K562 (cell line): Measurements from ENCODE around the gene CMTM1. TPM values are rescaled to one million over a fixed set of nuclear protein-coding genes. Genes with fewer than 3 reads are reported as not detected.

Experiments
- ATAC-seq: fragments of 200-7000 bp; cut with Tn5 transposase; 3 replicates; pipeline ENCODE4 v1.9.1; 2020; ENCODE audit warnings: moderate library complexity
- BruUV-seq: library from RNA; stranded (reverse); fragments of 400-500 nt; replicated peaks from 2 replicates; lab custom pipeline; 2021; lab: Mats Ljungman, UMichigan
- CTCF ChIA-PET: fragments of 300-600 bp; formaldehyde crosslinking; extraction: SDS; loops from one replicate; lab custom pipeline; 2021; ENCODE audit warnings: low intra/inter-chr PET ratio; lab: Yijun Ruan, JAX
- POLR2A ChIA-PET: fragments of 300-600, 350-650 bp; sonication (Branson Sonifier 250); formaldehyde crosslinking; extraction: SDS; loops from one replicate; lab custom pipeline; 2021; ENCODE audit warnings: antibody characterized with exemption, inconsistent platforms; lab: Yijun Ruan, JAX
- DNase-seq, 4 experiments: peaks; one replicate each; pipeline versions ENCODE4 v3.0.0 to v3.0.0-alpha.2; 2011 to 2018; ENCODE audit warnings: low spot score in 3 of 4, mixed read lengths in 3 of 4; ENCODE audit errors: extremely low read depth in 1 of 4
- FAIRE-seq: peaks from 2 replicates; lab custom pipeline; 2011; peaks lifted over from hg19 to GRCh38; lab: Jason Lieb, UNC
- H2AFZ ChIP-seq: 2 replicates; pipeline ENCODE4 v1.6.0; 2011; ENCODE audit warnings: low read depth, low read length, control low read depth, inconsistent platforms
- H3K27ac ChIP-seq: fragments of 200-600 bp; 3 replicates; pipeline ENCODE4 v1.8.0; 2011; ENCODE audit warnings: low read depth, mild to moderate bottlenecking, control low read depth, inconsistent platforms, low read length, moderate library complexity, mixed read lengths; ENCODE audit errors: extremely low read depth
- H3K27me3 ChIP-seq, 2 experiments: fragments of 300-600 bp in 1 of 2; 2 replicates in 1 of 2; 3 replicates in 1 of 2; pipeline versions ENCODE4 v1.6.0 to v1.8.0; 2011; ENCODE audit warnings: inconsistent platforms in 2 of 2, low read length in 2 of 2, mild to moderate bottlenecking in 1 of 2, mixed read lengths in 1 of 2, moderate library complexity in 1 of 2; ENCODE audit not compliant: control insufficient read depth in 2 of 2, insufficient read depth in 2 of 2
- H3K36me3 ChIP-seq: fragments of 300-600 bp; 3 replicates; pipeline ENCODE4 v1.8.0; 2011; ENCODE audit warnings: mild to moderate bottlenecking, low read length, inconsistent platforms; ENCODE audit not compliant: control insufficient read depth, insufficient read depth
- H3K4me1 ChIP-seq, 2 experiments: fragments of 200-600 bp in 1 of 2; replicated peaks in 1 of 2; 2 replicates in 1 of 2; 3 replicates in 1 of 2; pipeline versions ENCODE4 v1.5.1 to v1.8.0; 2011; ENCODE audit warnings: inconsistent platforms in 2 of 2, low read length in 2 of 2, mild to moderate bottlenecking in 1 of 2, mixed read lengths in 1 of 2, moderate library complexity in 1 of 2; ENCODE audit not compliant: control insufficient read depth in 2 of 2, insufficient read depth in 2 of 2
- H3K4me2 ChIP-seq: 2 replicates; pipeline ENCODE4 v1.6.1; 2011; ENCODE audit warnings: low read length, control low read depth, inconsistent platforms, mixed read lengths; ENCODE audit not compliant: insufficient read depth
- H3K4me3 ChIP-seq: fragments of 200-600 bp; sonication (generic), shearing (Covaris generic); 2 replicates; pipeline ENCODE4 v1.5.1; 2016; ENCODE audit warnings: control low read depth, inconsistent platforms
- H3K79me2 ChIP-seq: fragments of 200-600 bp; 3 replicates; pipeline ENCODE4 v1.8.0; 2011; ENCODE audit warnings: low read length, inconsistent platforms; ENCODE audit not compliant: control insufficient read depth, insufficient read depth
- H3K9ac ChIP-seq, 2 experiments: 2 replicates each; pipeline versions ENCODE4 v1.6.0 to v1.6.1; 2011; ENCODE audit warnings: low read depth in 2 of 2, low read length in 2 of 2, control low read depth in 1 of 2, inconsistent platforms in 1 of 2, mild to moderate bottlenecking in 1 of 2, mixed read lengths in 1 of 2; ENCODE audit not compliant: insufficient read depth in 1 of 2
- H3K9me1 ChIP-seq: one replicate; pipeline ENCODE4 v1.6.0; 2011; ENCODE audit warnings: inconsistent platforms, mild to moderate bottlenecking, low read length, moderate library complexity; ENCODE audit not compliant: control insufficient read depth, insufficient read depth
- H3K9me3 ChIP-seq: replicated peaks from 2 replicates; pipeline ENCODE4 v1.5.1; 2011; ENCODE audit warnings: low read depth, low read length, inconsistent platforms; ENCODE audit not compliant: control insufficient read depth, insufficient read depth
- H4K20me1 ChIP-seq: replicated peaks from 2 replicates; pipeline ENCODE4 v1.6.1; 2011; ENCODE audit warnings: low read length, inconsistent platforms, mixed read lengths; ENCODE audit not compliant: control insufficient read depth, insufficient read depth
- CCNT2 ChIP-seq: IDR thresholded peaks from 2 replicates; pipeline ENCODE4 v1.6.1; 2011; ENCODE audit warnings: borderline replicate concordance, low read depth, mild to moderate bottlenecking, moderate library complexity, mixed read lengths, low read length; ENCODE audit not compliant: insufficient read length; ENCODE audit errors: extremely low read depth
- DMBX1 ChIP-seq: fragments of 250-450 bp; sonication (Bioruptor Pico); IDR thresholded peaks from 2 replicates; pipeline ENCODE4 v1.8.0; 2022; ENCODE audit warnings: inconsistent platforms, mild to moderate bottlenecking, moderate library complexity, borderline replicate concordance
- DPF2 ChIP-seq: fragments of 450-650 bp; IDR thresholded peaks from 2 replicates; pipeline ENCODE4 v1.6.1; 2016
- ETV6 ChIP-seq, 3 experiments: fragments of 150-350 bp in 1 of 3; sonication (generic) in 1 of 3; formaldehyde crosslinking in 1 of 3; IDR thresholded peaks; 2 replicates each; pipeline versions ENCODE4 v1.6.1 to v1.8.0; 2014 to 2022; ENCODE audit warnings: borderline replicate concordance in 2 of 3, low read depth in 2 of 3, antibody characterized with exemption in 1 of 3, low read length in 1 of 3, mild to moderate bottlenecking in 1 of 3, missing genetic modification reagents in 1 of 3
- HDAC2 ChIP-seq: fragments of 450-650 bp; IDR thresholded peaks from 2 replicates; pipeline ENCODE4 v1.6.1; 2016; ENCODE audit warnings: mild to moderate bottlenecking
- HDAC3 ChIP-seq: fragments of 450-650 bp; IDR thresholded peaks from 2 replicates; pipeline ENCODE4 v1.6.1; 2018; ENCODE audit warnings: borderline replicate concordance, mild to moderate bottlenecking, moderate library complexity; ENCODE audit not compliant: partially characterized antibody
- IRF2 ChIP-seq: sonication (generic); formaldehyde crosslinking; IDR thresholded peaks from 2 replicates; pipeline ENCODE4 v1.8.1; 2022; ENCODE audit warnings: mild to moderate bottlenecking, missing genetic modification reagents
- KLF16 ChIP-seq: IDR thresholded peaks from 2 replicates; pipeline ENCODE4 v1.6.1; 2016; ENCODE audit warnings: antibody characterized with exemption
- NCOA1 ChIP-seq: fragments of 450-650 bp; IDR thresholded peaks from 2 replicates; pipeline ENCODE4 v1.6.1; 2016; ENCODE audit warnings: low read depth
- POLR2AphosphoS5 ChIP-seq: IDR thresholded peaks from 2 replicates; pipeline ENCODE4 v1.6.1; 2011; ENCODE audit warnings: mild to moderate bottlenecking, low read depth, low read length, moderate library complexity; ENCODE audit not compliant: control insufficient read depth, insufficient read depth
- PRPF4 ChIP-seq: fragments of 200-400 bp; formaldehyde crosslinking; IDR thresholded peaks from one replicate; pipeline ENCODE4 v1.6.1; 2017; ENCODE audit warnings: low read length, low read depth, mild to moderate bottlenecking; ENCODE audit not compliant: insufficient read depth, poor library complexity, severe bottlenecking
- TGIF2 ChIP-seq: sonication (generic); formaldehyde crosslinking; IDR thresholded peaks from 2 replicates; pipeline ENCODE4 v1.8.1; 2022; ENCODE audit warnings: mild to moderate bottlenecking, missing genetic modification reagents, moderate library complexity
- ZKSCAN1 ChIP-seq: fragments of 150-350 bp; IDR thresholded peaks from 2 replicates; pipeline ENCODE4 v1.6.1; 2016; ENCODE audit warnings: low read depth, low read length
- ZNF134 ChIP-seq: fragments of 250-450 bp; sonication (Bioruptor Pico); conservative IDR thresholded peaks from 2 replicates; pipeline ENCODE4 v1.4.0; 2020
- WGBS: fragments of 100-300 bp; shearing (Covaris generic); methylation state at CpG from one replicate; pipeline ENCODE4 v1.1.6; 2016; ENCODE audit warnings: low coverage, mixed read lengths; ENCODE audit not compliant: insufficient coverage; ENCODE audit errors: missing lambda C conversion rate; 5-methylcytosine and 5-hydroxymethylcytosine counted together
- in situ Hi-C: fragments of 300-500 bp; cut with MboI; formaldehyde crosslinking; loops from 4 replicates; pipeline ENCODE4 v1.15.0; 2018; ENCODE audit warnings: inconsistent platforms, mixed read lengths
- intact Hi-C: fragments of 100-400 bp; cut with micrococcal nuclease; formaldehyde crosslinking; loops from 2 replicates; pipeline ENCODE4 v1.14.2; 2022
- polyA plus RNA-seq, 8 experiments: library from polyadenylated mRNA; depleted of rRNA in 4 of 8; stranded (reverse) in 5 of 8; unstranded in 3 of 8; fragments of >200 nt; fragmentation: Nextera tagmentation in 2 of 8; fragmentation: Illumina TruSeq in 1 of 8; extraction: Ambion mirVana in 2 of 8; extraction: Trizol in 1 of 8; gene quantifications; 2 replicates each; pipeline versions ENCODE4 v1.2.1 to v1.2.3, GENCODE V29; 2011 to 2014; ENCODE audit warnings: inconsistent platforms in 1 of 8, missing spikeins in 1 of 8
- total RNA-seq, 7 experiments: library from RNA; depleted of rRNA in 6 of 7; stranded (reverse); fragments of >200 nt in 6 of 7; fragmentation: Illumina TruSeq in 2 of 7; extraction: Trizol in 2 of 7; gene quantifications; 2 replicates each; pipeline versions ENCODE4 v1.2.1 to v1.2.3, GENCODE V29; 2011 to 2021; ENCODE audit warnings: low replicate concordance in 1 of 7
- TF ChIP-seq, protein P1 (sequence below), 2 experiments: IDR thresholded peaks; 2 replicates each; pipeline ENCODE4 v1.6.1; 2012; ENCODE audit warnings: improper control_type of control experiment in 2 of 2, low read depth in 2 of 2, low read length in 2 of 2, borderline replicate concordance in 1 of 2
- TF ChIP-seq, protein P2 (sequence below): fragments of 450-650 bp; IDR thresholded peaks from 2 replicates; pipeline ENCODE4 v1.7.0; 2016; ENCODE audit warnings: borderline replicate concordance

The CMTM1 gene
- total and polyA plus RNA-seq, 9 of the 15 experiments (the other 6 are each of a cell fraction or from before 2014, with no cell fraction given), result 0.25 to 2.6 (median 1.1) TPM; not detected in 2

DNA sequence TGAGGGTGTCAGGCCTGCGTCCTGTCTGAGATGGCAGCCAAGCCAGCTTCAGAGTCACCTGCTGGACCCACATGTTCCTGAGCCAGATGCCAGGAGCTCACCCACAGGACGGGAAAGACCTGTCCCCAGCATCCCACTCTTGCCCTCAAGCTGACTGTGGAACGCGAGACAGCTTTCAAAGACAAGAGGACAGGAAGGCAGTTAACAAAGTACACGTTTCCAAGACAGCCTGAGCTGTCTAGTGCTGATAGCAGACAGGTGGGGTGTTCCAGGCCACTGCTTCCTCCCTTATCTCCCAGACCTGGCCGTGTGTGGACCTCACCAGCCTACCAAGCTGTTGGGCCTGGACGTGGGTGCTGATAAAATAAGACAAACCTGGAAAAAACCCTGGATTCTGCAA is 51.5 kb downstream of the CMTM1 start:
- no peaks in the 10 kb centered on the region for H3K9me1 ChIP-seq
- peak overlapping the region; percentile 78 for H3K27ac ChIP-seq
- CTCF ChIA-PET, result no interaction called here
- BruUV-seq, result no TSS peak
- no peaks in the 10 kb centered on the region for H3K27me3 ChIP-seq
- peak overlapping the region; percentile 57 for H3K4me2 ChIP-seq
- H4K20me1 ChIP-seq, result no peaks in the 10 kb centered on the region
- POLR2A ChIA-PET, result interaction anchor here (0.8 to 3.6 kb wide), 5 partner anchors 9 to 208 kb away, joined by 3 to 31 read pairs (median 4); no protein-coding TSS in a partner anchor
- ATAC-seq (peak; percentile 80), DNase-seq (peak; percentile 66 to 88 (median 78)), FAIRE-seq (peak; percentile 98)
- peak overlapping the region; percentile 17 to 87; a peak in 3 of 4 replicates for H3K9ac ChIP-seq
- in situ Hi-C loops (no loop called here), intact Hi-C loops (loop anchor here (5.0 kb wide), 1 partner anchor 80 kb away; the partner anchor contains the start of gene CMTM4)
- no peaks in the 10 kb centered on the region for H3K9me3 ChIP-seq
- H3K36me3 ChIP-seq, result peaks cover 53% of the 10 kb centered on the region
- 6% methylated on average over 7 of the region's 7 CpGs for WGBS
- H3K79me2 ChIP-seq, result no peaks in the 10 kb centered on the region
- H3K4me3 ChIP-seq, result no peak overlapping the region
- H3K4me1 ChIP-seq, result peaks cover 36 to 55% of the 10 kb centered on the region in 2 experiments
- 0 out of 2 replicates have a peak overlapping the region, but pooled peaks have one; percentile 28 for H2AFZ ChIP-seq
- TF ChIP-seq HDAC2 (peak; percentile 58; the same call in 1 of the 2 replicates), DMBX1 (CRISPR knock-in tag) (peak; percentile 87; the same call in 1 of the 2 replicates), DPF2 (peak; percentile 91), ZNF134 (CRISPR knock-in tag) (no peak), CCNT2 (peak; percentile 68), PRPF4 (no peak), POLR2AphosphoS5 (peak; percentile 95), IRF2 (CRISPR knock-in tag) (no peak), HDAC3 (peak; percentile 36), TGIF2 (no peak), NCOA1 (peak; percentile 59; the same call in 1 of the 2 replicates), KLF16 (peak; percentile 91), ETV6 (IDR thresholded peaks at IDR 0.05; ENCODE audit: borderline replicate concordance in 1 of 2, low read depth in 2 of 2, low read length in 1 of 2) (peak in 1 of 2 experiments; percentile 37; a peak in 1 of 4 replicates), ETV6 (CRISPR knock-in tag; IDR thresholded peaks at IDR 0.05; ENCODE audit: borderline replicate concordance) (no peak), ZKSCAN1 (no peak)
- TF ChIP-seq, protein P1, sequence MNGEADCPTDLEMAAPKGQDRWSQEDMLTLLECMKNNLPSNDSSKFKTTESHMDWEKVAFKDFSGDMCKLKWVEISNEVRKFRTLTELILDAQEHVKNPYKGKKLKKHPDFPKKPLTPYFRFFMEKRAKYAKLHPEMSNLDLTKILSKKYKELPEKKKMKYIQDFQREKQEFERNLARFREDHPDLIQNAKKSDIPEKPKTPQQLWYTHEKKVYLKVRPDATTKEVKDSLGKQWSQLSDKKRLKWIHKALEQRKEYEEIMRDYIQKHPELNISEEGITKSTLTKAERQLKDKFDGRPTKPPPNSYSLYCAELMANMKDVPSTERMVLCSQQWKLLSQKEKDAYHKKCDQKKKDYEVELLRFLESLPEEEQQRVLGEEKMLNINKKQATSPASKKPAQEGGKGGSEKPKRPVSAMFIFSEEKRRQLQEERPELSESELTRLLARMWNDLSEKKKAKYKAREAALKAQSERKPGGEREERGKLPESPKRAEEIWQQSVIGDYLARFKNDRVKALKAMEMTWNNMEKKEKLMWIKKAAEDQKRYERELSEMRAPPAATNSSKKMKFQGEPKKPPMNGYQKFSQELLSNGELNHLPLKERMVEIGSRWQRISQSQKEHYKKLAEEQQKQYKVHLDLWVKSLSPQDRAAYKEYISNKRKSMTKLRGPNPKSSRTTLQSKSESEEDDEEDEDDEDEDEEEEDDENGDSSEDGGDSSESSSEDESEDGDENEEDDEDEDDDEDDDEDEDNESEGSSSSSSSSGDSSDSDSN (IDR thresholded peaks at IDR 0.05; ENCODE audit: borderline replicate concordance in 1 of 2, low read depth in 2 of 2, low read length in 2 of 2), result peak in 1 of 2 experiments; percentile 63; a peak in 1 of 4 replicates
- TF ChIP-seq, protein P2, sequence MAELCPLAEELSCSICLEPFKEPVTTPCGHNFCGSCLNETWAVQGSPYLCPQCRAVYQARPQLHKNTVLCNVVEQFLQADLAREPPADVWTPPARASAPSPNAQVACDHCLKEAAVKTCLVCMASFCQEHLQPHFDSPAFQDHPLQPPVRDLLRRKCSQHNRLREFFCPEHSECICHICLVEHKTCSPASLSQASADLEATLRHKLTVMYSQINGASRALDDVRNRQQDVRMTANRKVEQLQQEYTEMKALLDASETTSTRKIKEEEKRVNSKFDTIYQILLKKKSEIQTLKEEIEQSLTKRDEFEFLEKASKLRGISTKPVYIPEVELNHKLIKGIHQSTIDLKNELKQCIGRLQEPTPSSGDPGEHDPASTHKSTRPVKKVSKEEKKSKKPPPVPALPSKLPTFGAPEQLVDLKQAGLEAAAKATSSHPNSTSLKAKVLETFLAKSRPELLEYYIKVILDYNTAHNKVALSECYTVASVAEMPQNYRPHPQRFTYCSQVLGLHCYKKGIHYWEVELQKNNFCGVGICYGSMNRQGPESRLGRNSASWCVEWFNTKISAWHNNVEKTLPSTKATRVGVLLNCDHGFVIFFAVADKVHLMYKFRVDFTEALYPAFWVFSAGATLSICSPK, result no peak
